GM18519 (cell line): Measurements from ENCODE around the gene C2orf42.
"Not testable (repeated sequence)": the region's sequence is repeated elsewhere in the genome, so short reads cannot be mapped to it uniquely, and the experiment has no call there.

Experiments
- ATAC-seq: cut with Tn5 transposase; IDR thresholded peaks from one replicate; pipeline ENCODE4 v1.9.1; 2021; ENCODE audit warnings: mild to moderate bottlenecking, moderate library complexity; ENCODE audit not compliant: unreplicated experiment, low FRiP score

The C2orf42 gene

GRCh38 chr2:70181363-70181956, 9.4 kb downstream of the C2orf42 start:
- ATAC-seq = no peak

- no peak for ATAC-seq
Measured at GRCh38 chr2:70173520-70173919, 17.3 kb downstream of the C2orf42 start.

- ATAC-seq = not testable (repeated sequence)
Measured at GRCh38 chr2:70169654-70170245, 21.1 kb downstream of the C2orf42 start.

- ATAC-seq = peak; percentile 82
Measured at GRCh38 chr2:70161069-70161534, 29.7 kb downstream of the C2orf42 start.

GRCh38 chr2:70160545-70160944, 30.3 kb downstream of the C2orf42 start:
- ATAC-seq = no peak

- not testable (repeated sequence) for ATAC-seq
Measured at GRCh38 chr2:70149130-70149686, 41.6 kb downstream of the C2orf42 start.

- ATAC-seq = not testable (repeated sequence)
Measured at GRCh38 chr2:70148211-70148760, 42.5 kb downstream of the C2orf42 start.

GRCh38 chr2:70145851-70146739, 44.7 kb downstream of the C2orf42 start:
- no peak for ATAC-seq

GRCh38 chr2:70145144-70145490, 45.7 kb downstream of the C2orf42 start:
- ATAC-seq = no peak

- ATAC-seq = no peak
Measured at GRCh38 chr2:70144443-70145143, 46.2 kb downstream of the C2orf42 start.

- no peak for ATAC-seq
Measured at GRCh38 chr2:70143314-70144150, 47.3 kb downstream of the C2orf42 start.

- ATAC-seq = peak; percentile 67
Measured at GRCh38 chr2:70142590-70143313, 48.1 kb downstream of the C2orf42 start.

- ATAC-seq = peak; percentile 5
Measured at GRCh38 chr2:70141902-70142589, 48.8 kb downstream of the C2orf42 start.

- peak; percentile 32 for ATAC-seq
Measured at GRCh38 chr2:70141212-70141901, 49.5 kb downstream of the C2orf42 start.

GRCh38 chr2:70140791-70141211, 50.0 kb downstream of the C2orf42 start:
- no peak for ATAC-seq

GRCh38 chr2:70134323-70134983, 56.4 kb downstream of the C2orf42 start:
- not testable (repeated sequence) for ATAC-seq
